Trophoblast cell (in vitro differentiated cells and primary cell): Measurements from ENCODE around the gene PYROXD2.

Experiments
- DNase-seq, 2 donors: peaks; one replicate each; pipeline ENCODE4 v3.0.0-alpha.2; 2016
- H2AFZ ChIP-seq: 2 replicates; pipeline ENCODE4 v1.6.1; 2013; ENCODE audit warnings: low read length, moderate library complexity, mild to moderate bottlenecking; ENCODE audit not compliant: insufficient read depth, poor library complexity
- H2AK5ac ChIP-seq: 2 replicates; pipeline ENCODE4 v1.6.1; 2013; ENCODE audit warnings: mild to moderate bottlenecking, low read length
- H2BK120ac ChIP-seq: 2 replicates; pipeline ENCODE4 v1.6.1; 2013; ENCODE audit warnings: low read length, mild to moderate bottlenecking, moderate library complexity; ENCODE audit not compliant: insufficient read depth, poor library complexity
- H2BK12ac ChIP-seq: 2 replicates; pipeline ENCODE4 v1.6.1; 2013; ENCODE audit warnings: mild to moderate bottlenecking, low read length, moderate library complexity
- H2BK5ac ChIP-seq: 2 replicates; pipeline ENCODE4 v1.6.1; 2013; ENCODE audit warnings: low read length, low read depth, moderate library complexity, mild to moderate bottlenecking; ENCODE audit not compliant: poor library complexity
- H3K14ac ChIP-seq: 2 replicates; pipeline ENCODE4 v1.6.1; 2013; ENCODE audit warnings: mild to moderate bottlenecking, low read length
- H3K18ac ChIP-seq: 2 replicates; pipeline ENCODE4 v1.6.1; 2013; ENCODE audit warnings: mild to moderate bottlenecking, low read length
- H3K23ac ChIP-seq: 2 replicates; pipeline ENCODE4 v1.6.1; 2013; ENCODE audit warnings: low read length
- H3K27ac ChIP-seq: 2 replicates; pipeline ENCODE4 v1.5.1; 2013; ENCODE audit warnings: low read depth, mild to moderate bottlenecking, inconsistent platforms, low read length, moderate library complexity
- H3K27me3 ChIP-seq: 2 replicates; pipeline ENCODE4 v1.6.1; 2013; ENCODE audit warnings: inconsistent platforms, mild to moderate bottlenecking, low read length, moderate library complexity; ENCODE audit not compliant: insufficient read depth
- H3K36me3 ChIP-seq, 2 experiments: 1 replicate in 1 of 2; 2 replicates in 1 of 2; pipeline ENCODE4 v1.6.1; 2013; ENCODE audit warnings: low read length in 2 of 2, mild to moderate bottlenecking in 2 of 2, moderate library complexity in 1 of 2; ENCODE audit not compliant: insufficient read depth in 2 of 2, control insufficient read depth in 1 of 2
- H3K4ac ChIP-seq: 2 replicates; pipeline ENCODE4 v1.6.1; 2013; ENCODE audit warnings: low read depth, mild to moderate bottlenecking, low read length, moderate library complexity
- H3K4me1 ChIP-seq, 2 experiments: 1 replicate in 1 of 2; 2 replicates in 1 of 2; pipeline ENCODE4 v1.6.1; 2013; ENCODE audit warnings: low read length in 2 of 2, mild to moderate bottlenecking in 2 of 2, moderate library complexity in 1 of 2; ENCODE audit not compliant: insufficient read depth in 2 of 2, control insufficient read depth in 1 of 2
- H3K4me2 ChIP-seq: 2 replicates; pipeline ENCODE4 v1.6.1; 2013; ENCODE audit warnings: inconsistent platforms, mild to moderate bottlenecking, low read length, moderate library complexity
- H3K4me3 ChIP-seq: 2 replicates; pipeline ENCODE4 v1.5.1; 2013; ENCODE audit warnings: mild to moderate bottlenecking, low read depth, low read length, inconsistent platforms
- H3K79me1 ChIP-seq: one replicate; pipeline ENCODE4 v1.6.1; 2013; ENCODE audit warnings: low read length
- H3K79me2 ChIP-seq: 2 replicates; pipeline ENCODE4 v1.6.1; 2013; ENCODE audit warnings: low read length, mild to moderate bottlenecking; ENCODE audit not compliant: control insufficient read depth, insufficient read depth, poor library complexity
- H3K9ac ChIP-seq: 2 replicates; pipeline ENCODE4 v1.6.1; 2013; ENCODE audit warnings: mild to moderate bottlenecking, low read length
- H3K9me3 ChIP-seq: 2 replicates; pipeline ENCODE4 v1.6.1; 2013; ENCODE audit warnings: low read depth, mild to moderate bottlenecking, control low read depth, inconsistent platforms, low read length; ENCODE audit not compliant: insufficient read depth
- H4K12ac ChIP-seq: 2 replicates; pipeline ENCODE4 v1.6.1; 2013; ENCODE audit warnings: low read depth, mild to moderate bottlenecking, low read length, moderate library complexity
- H4K8ac ChIP-seq: 2 replicates; pipeline ENCODE4 v1.6.1; 2013; ENCODE audit warnings: low read depth, mild to moderate bottlenecking, low read length, moderate library complexity
- H4K91ac ChIP-seq: one replicate; pipeline ENCODE4 v1.6.1; 2013; ENCODE audit warnings: low read depth, mild to moderate bottlenecking, low read length, moderate library complexity
- WGBS: extraction: QIAGEN DNeasy Blood & Tissue Kit; methylation state at CpG from one replicate; pipeline ENCODE4 v1.1.7; 2013; ENCODE audit warnings: missing lambda C conversion rate; ENCODE audit not compliant: insufficient read length, insufficient coverage; ENCODE audit errors: extremely low coverage; 5-methylcytosine and 5-hydroxymethylcytosine counted together

The PYROXD2 gene

DNA sequence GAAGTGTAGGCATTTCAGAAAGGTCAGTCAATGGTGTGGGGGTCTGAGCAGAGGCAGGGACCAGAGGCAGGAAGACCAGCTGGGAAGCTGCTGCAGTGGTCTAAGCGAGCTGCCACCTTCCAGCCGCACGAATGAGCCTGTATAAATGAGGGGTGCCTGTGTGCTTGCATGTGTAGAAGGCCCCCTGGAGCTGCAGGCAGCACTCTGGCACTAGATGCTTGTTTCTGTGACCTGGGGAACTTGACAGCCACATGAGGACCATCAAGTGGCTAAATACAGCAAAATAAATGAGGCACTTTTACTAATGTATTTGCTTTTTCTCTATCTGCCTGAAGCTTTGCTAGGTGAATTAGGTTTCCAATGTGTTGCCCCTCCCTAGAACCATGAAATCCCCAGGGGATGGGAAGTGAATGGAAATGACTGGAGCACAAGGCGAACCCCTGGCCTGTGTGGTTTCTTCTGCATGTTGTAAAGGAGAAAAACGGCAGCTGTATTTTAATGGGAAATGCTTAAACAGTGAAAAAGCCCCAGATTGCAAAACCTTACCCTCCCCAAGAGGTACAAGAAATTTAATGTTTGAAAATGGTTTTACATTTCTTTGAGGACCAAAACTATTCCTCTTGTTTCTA, 57.7 kb downstream of the PYROXD2 start:
- Histone ChIP-seq H4K91ac (no peak overlapping the region), H3K27ac (no peak overlapping the region), H3K18ac (no peak overlapping the region), H3K23ac (no peak overlapping the region), H3K79me2 (no peaks in the 10 kb centered on the region), H2BK5ac (no peak overlapping the region), H3K4me2 (no peak overlapping the region), H3K14ac (no peak overlapping the region), H3K4ac (no peak overlapping the region), H3K4me3 (no peak overlapping the region), H3K4me1 (peaks cover 0 to 9% of the 10 kb centered on the region in 2 experiments), H3K79me1 (no peaks in the 10 kb centered on the region), H2BK120ac (no peak overlapping the region), H4K12ac (no peak overlapping the region), H2AFZ (no peak overlapping the region), H3K9me3 (no peaks in the 10 kb centered on the region), H4K8ac (no peak overlapping the region), H2BK12ac (no peak overlapping the region), H3K27me3 (no peaks in the 10 kb centered on the region), H3K36me3 (no peaks in the 10 kb centered on the region), H2AK5ac (no peak overlapping the region), H3K9ac (no peak overlapping the region)
- WGBS: no CpG with 5 or more reads among the region's 5 CpGs
- no peak for DNase-seq

DNA sequence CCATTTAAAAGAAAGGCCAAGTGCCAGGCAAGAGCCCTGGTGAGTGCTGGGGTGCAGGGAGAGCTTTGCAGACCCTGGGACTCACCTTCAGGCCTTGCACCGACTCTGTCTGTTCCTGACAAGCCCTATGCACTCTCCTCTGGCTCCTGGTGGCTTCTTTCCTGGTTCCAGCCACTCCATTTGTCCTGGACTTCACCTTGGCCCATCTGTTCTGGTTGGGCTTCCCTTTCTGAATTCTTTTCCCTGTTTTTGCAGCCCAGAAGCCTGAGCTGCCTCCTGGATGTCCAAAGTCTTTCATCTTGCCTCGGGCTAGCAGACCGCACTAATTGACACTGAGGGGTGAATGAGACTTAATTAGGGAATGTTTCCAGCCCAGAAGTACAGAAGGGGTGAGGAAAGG, 60.5 kb downstream of the PYROXD2 start:
- Histone ChIP-seq H4K91ac (no peak overlapping the region), H3K4ac (no peak overlapping the region)
- WGBS: no CpG with 5 or more reads among the region's 3 CpGs

DNA sequence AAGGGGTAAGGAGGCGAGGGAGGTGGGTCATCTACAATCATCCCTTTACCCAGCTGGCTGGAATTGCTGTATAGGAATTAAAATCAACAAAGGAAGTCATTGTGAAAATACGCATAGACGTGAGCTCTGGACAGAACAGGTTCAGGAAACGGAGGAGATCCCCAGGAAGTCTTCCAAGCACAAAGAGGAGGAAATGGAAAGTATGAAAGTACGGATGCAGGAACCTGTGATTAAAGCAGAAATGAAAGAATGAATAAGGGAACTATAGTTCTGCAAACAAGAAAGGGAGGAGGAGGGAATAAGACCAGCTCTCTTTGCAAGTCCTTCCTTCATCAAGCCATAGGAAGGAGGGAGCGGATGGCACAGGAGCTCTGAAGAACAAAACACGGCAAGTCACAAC, 61.8 kb downstream of the PYROXD2 start:
- Histone ChIP-seq H3K27ac (no peak overlapping the region), H3K36me3 (no peaks in the 10 kb centered on the region), H2BK5ac (no peak overlapping the region), H3K27me3 (no peaks in the 10 kb centered on the region), H3K79me2 (no peaks in the 10 kb centered on the region), H3K9ac (no peak overlapping the region), H3K23ac (no peak overlapping the region), H3K9me3 (peaks cover 2% of the 10 kb centered on the region), H2AK5ac (no peak overlapping the region), H3K4ac (no peak overlapping the region), H2BK120ac (no peak overlapping the region), H4K12ac (no peak overlapping the region), H3K4me3 (no peak overlapping the region), H3K4me2 (no peak overlapping the region), H2BK12ac (no peak overlapping the region), H3K79me1 (no peaks in the 10 kb centered on the region), H4K8ac (no peak overlapping the region), H3K18ac (no peak overlapping the region), H2AFZ (no peak overlapping the region), H4K91ac (no peak overlapping the region), H3K4me1 (peaks cover 3 to 14% of the 10 kb centered on the region in 2 experiments), H3K14ac (no peak overlapping the region)
- no peak for DNase-seq
- no CpG with 5 or more reads among the region's 7 CpGs for WGBS

More for the DNA sequence above, 60.5 kb downstream of the PYROXD2 start:
- DNase-seq: no peak
- no peak overlapping the region for H2AFZ ChIP-seq
- H3K4me2 ChIP-seq: no peak overlapping the region
- no peak overlapping the region for H3K9ac ChIP-seq
- no peak overlapping the region for H3K4me3 ChIP-seq
- H2BK12ac ChIP-seq: no peak overlapping the region
- H3K27ac ChIP-seq: no peak overlapping the region
- H3K4me1 ChIP-seq: peaks cover 3 to 14% of the 10 kb centered on the region in 2 experiments
- H3K27me3 ChIP-seq: no peaks in the 10 kb centered on the region
- no peaks in the 10 kb centered on the region for H3K79me2 ChIP-seq
- H3K9me3 ChIP-seq: no peaks in the 10 kb centered on the region
- no peaks in the 10 kb centered on the region for H3K36me3 ChIP-seq
- no peak overlapping the region for H3K18ac ChIP-seq
- no peak overlapping the region for H4K12ac ChIP-seq
- no peak overlapping the region for H2BK5ac ChIP-seq
- H4K8ac ChIP-seq: no peak overlapping the region
- H3K14ac ChIP-seq: no peak overlapping the region
- H3K23ac ChIP-seq: no peak overlapping the region
- H2BK120ac ChIP-seq: no peak overlapping the region
- H2AK5ac ChIP-seq: no peak overlapping the region
- H3K79me1 ChIP-seq: no peaks in the 10 kb centered on the region

DNA sequence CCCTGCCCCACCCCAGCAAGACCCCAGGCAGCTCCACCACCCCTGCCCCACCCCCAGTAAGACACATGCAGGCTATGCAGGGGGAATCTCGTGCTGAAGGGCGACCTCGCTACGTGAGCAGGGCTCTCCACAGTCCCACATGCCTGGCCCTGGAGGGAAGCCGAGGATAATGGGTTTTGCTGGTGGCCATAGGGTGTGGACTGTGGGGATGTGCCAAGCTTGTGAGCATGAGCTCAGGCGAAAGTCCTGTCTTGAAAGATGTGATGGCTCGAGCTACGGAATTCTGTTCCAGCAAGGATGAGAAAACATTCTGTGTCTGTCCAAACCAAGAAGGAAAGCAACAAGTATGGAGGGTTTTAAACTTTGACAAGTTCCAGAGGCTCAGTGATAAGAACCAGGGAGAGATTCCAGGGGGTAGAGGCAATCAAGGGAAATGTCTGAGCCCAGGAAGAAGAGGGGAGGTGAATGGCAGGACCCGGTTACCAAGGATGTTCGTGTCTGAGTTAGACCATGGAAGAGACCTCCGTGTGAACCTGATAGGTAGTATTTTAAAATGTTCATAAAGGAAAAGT, 63.1 kb downstream of the PYROXD2 start:
- H2AK5ac ChIP-seq: no peak overlapping the region
- H3K9ac ChIP-seq: no peak overlapping the region
- no peak overlapping the region for H3K14ac ChIP-seq
- H3K36me3 ChIP-seq: no peaks in the 10 kb centered on the region
- no peak overlapping the region for H3K18ac ChIP-seq
- H3K23ac ChIP-seq: no peak overlapping the region
- peak overlapping the region; percentile 26 for H3K4me2 ChIP-seq
- peaks cover 6% of the 10 kb centered on the region for H3K9me3 ChIP-seq
- H2BK5ac ChIP-seq: no peak overlapping the region
- no CpG with 5 or more reads among the region's 11 CpGs for WGBS
- no peak overlapping the region for H3K27ac ChIP-seq
- H3K4me3 ChIP-seq: no peak overlapping the region
- no peak overlapping the region for H3K4ac ChIP-seq
- H4K8ac ChIP-seq: no peak overlapping the region
- H2BK120ac ChIP-seq: no peak overlapping the region
- H3K4me1 ChIP-seq: peaks cover 3 to 14% of the 10 kb centered on the region in 2 experiments
- H4K91ac ChIP-seq: no peak overlapping the region
- no peaks in the 10 kb centered on the region for H3K79me1 ChIP-seq
- DNase-seq: no peak
- H3K27me3 ChIP-seq: no peaks in the 10 kb centered on the region
- H4K12ac ChIP-seq: no peak overlapping the region
- H3K79me2 ChIP-seq: no peaks in the 10 kb centered on the region
- no peak overlapping the region for H2AFZ ChIP-seq
- H2BK12ac ChIP-seq: no peak overlapping the region
